Mucosa of rectum (tissue), 2 donors: ENCODE measurements around the gene CEP128.

Source experiments
- H3K27ac ChIP-seq, 2 donors: one replicate each; pipeline ENCODE4 v1.7.0; 2013; ENCODE audit warnings: inconsistent platforms in 2 of 2, low read depth in 2 of 2, low read length in 2 of 2
- H3K27me3 ChIP-seq, 2 donors: one replicate each; pipeline ENCODE4 v1.7.0; 2013; ENCODE audit warnings: low read length in 2 of 2; ENCODE audit not compliant: control insufficient read depth in 2 of 2, insufficient read depth in 2 of 2
- H3K36me3 ChIP-seq, 2 donors: one replicate each; pipeline ENCODE4 v1.7.0; 2013; ENCODE audit warnings: low read length in 2 of 2; ENCODE audit not compliant: control insufficient read depth in 2 of 2, insufficient read depth in 2 of 2
- H3K4me1 ChIP-seq, 2 donors: one replicate each; pipeline ENCODE4 v1.7.0; 2013; ENCODE audit warnings: low read length in 2 of 2, mild to moderate bottlenecking in 1 of 2; ENCODE audit not compliant: control insufficient read depth in 2 of 2, insufficient read depth in 2 of 2
- H3K4me3 ChIP-seq, 2 donors: one replicate each; pipeline ENCODE4 v1.7.0; 2013; ENCODE audit warnings: low read length in 2 of 2
- H3K9ac ChIP-seq, 2 donors: one replicate each; pipeline ENCODE4 v1.7.0; 2013; ENCODE audit warnings: low read length in 2 of 2, low read depth in 1 of 2, mild to moderate bottlenecking in 1 of 2
- H3K9me3 ChIP-seq, 2 donors: one replicate each; pipeline ENCODE4 v1.7.0; 2013; ENCODE audit warnings: low read length in 2 of 2; ENCODE audit not compliant: control insufficient read depth in 2 of 2
- donor health status: healthy.
- donor health status: Normal muscosa, but diverticular disease.

The CEP128 gene

DNA sequence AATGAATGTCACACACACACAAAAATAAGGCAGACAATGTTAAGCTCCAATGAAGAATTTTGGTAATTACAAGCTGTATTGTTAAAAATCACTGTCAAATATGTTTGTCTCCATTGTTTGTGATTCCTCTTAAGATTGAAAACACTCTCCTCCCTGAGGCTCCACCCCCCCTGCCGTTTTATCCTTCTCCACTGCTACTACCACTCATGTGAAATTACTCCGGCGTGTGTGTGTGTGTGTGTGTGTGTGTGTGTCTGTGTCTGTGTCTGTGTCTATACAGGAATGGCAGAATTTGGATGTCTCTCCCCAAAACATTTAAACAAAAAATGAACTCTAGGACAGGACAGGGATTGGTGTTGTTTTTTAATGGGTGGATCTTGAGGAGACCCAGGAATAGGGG lies 365.1 kb downstream of the CEP128 start:
- no peak overlapping the region for H3K4me3 ChIP-seq
- H3K27me3 ChIP-seq: no peaks in the 10 kb centered on the region
- no peaks in the 10 kb centered on the region for H3K9me3 ChIP-seq
- H3K4me1 ChIP-seq: no peaks in the 10 kb centered on the region
- no peak overlapping the region for H3K9ac ChIP-seq
- no peak overlapping the region for H3K27ac ChIP-seq
- no peaks in the 10 kb centered on the region for H3K36me3 ChIP-seq

DNA sequence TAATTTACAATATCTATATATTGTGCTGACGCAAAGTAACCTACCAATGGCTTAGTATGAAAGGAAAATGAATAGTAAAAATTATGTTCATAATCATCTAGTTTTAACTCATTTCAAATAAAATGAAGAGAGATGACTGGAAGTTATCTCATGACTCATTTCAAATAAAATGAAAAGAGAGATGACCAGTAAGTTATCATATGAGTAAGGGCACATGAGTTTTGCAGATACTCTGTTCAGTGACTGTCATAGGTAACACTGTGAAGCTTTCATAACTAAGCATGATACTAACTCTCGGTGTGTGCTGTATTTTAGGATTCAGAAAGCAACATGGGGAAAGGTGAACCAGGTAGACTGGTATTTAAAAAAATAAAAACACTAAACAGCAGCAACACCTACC lies 365.8 kb downstream of the CEP128 start:
- no peak overlapping the region for H3K9ac ChIP-seq
- H3K27me3 ChIP-seq: no peaks in the 10 kb centered on the region
- H3K36me3 ChIP-seq: no peaks in the 10 kb centered on the region
- H3K27ac ChIP-seq: no peak overlapping the region
- no peak overlapping the region for H3K4me3 ChIP-seq
- no peaks in the 10 kb centered on the region for H3K4me1 ChIP-seq
- no peaks in the 10 kb centered on the region for H3K9me3 ChIP-seq

DNA sequence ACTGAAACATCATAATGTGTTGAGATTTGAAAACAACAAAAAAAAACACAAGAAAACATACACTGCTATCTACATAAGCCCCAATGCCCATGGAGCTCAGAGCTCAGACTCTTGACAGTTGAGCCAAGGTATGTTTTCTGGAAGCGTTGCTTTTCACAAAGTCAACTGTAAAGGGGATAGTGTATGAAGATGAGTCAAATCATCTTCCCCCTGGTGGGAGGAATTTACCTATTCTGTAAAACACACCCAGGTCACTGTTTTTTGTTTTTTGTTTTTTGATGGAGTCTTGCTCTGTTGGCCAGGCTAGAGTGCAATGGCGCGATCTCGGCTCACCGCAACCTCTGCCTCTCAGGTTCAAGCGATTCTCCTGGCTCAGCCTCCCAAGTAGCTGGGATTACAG lies 368.9 kb downstream of the CEP128 start:
- Histone ChIP-seq H3K27me3 (no peaks in the 10 kb centered on the region), H3K27ac (no peak overlapping the region), H3K9ac (no peak overlapping the region), H3K4me1 (no peaks in the 10 kb centered on the region), H3K9me3 (no peaks in the 10 kb centered on the region), H3K4me3 (no peak overlapping the region), H3K36me3 (no peaks in the 10 kb centered on the region)

DNA sequence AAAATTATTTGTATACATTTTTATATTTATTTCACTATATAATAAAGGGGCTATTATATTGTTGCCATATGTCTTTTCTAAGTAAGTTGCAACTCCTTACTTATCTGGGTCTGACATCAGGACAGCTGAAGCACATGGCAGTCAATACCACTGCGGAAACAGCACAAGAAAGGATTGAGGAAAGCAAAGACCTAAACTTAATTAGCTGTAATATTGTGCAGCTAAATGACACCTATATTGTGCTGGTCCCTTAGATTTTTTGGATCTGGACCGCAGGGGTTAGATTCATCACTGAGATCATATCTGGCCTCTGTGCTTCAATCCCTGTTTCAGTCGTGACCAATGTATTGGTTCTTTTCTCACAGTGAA lies 370.6 kb downstream of the CEP128 start:
- Histone ChIP-seq H3K4me1 (no peaks in the 10 kb centered on the region), H3K27me3 (no peaks in the 10 kb centered on the region), H3K9ac (no peak overlapping the region), H3K36me3 (no peaks in the 10 kb centered on the region), H3K27ac (no peak overlapping the region), H3K9me3 (no peaks in the 10 kb centered on the region), H3K4me3 (no peak overlapping the region)

DNA sequence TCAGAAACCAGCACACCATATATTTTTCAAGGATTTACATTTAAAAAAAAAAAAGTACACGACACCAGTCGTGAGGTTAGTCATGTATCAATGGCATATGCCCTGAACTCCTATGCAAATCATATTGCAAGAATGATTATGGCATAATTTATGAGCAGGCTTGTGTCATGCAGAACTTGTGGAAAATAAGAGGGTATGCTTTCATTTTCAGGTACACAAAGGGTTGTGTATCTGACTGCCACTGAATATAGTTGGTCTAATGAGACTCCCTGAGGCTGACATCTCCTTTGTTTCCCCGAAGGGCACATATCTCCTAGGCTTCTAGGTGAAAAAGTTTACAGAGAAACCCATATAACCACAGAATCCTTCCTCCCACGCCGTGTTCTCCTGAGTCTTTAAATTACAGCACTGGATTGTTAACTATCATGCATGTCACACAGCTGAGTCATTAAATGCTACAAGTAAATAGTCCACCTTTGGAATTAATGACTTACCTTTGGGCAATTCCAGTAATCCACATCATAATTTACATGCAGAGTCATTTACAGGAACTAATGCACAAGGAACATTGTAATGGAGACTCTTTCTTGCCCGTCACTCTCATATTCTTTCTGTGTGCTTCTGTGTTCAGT lies 373.5 kb downstream of the CEP128 start:
- H3K4me3 ChIP-seq: no peak overlapping the region
- H3K27me3 ChIP-seq: no peaks in the 10 kb centered on the region
- H3K9ac ChIP-seq: no peak overlapping the region
- H3K4me1 ChIP-seq: no peaks in the 10 kb centered on the region
- no peaks in the 10 kb centered on the region for H3K9me3 ChIP-seq
- no peaks in the 10 kb centered on the region for H3K36me3 ChIP-seq
- H3K27ac ChIP-seq: no peak overlapping the region

DNA sequence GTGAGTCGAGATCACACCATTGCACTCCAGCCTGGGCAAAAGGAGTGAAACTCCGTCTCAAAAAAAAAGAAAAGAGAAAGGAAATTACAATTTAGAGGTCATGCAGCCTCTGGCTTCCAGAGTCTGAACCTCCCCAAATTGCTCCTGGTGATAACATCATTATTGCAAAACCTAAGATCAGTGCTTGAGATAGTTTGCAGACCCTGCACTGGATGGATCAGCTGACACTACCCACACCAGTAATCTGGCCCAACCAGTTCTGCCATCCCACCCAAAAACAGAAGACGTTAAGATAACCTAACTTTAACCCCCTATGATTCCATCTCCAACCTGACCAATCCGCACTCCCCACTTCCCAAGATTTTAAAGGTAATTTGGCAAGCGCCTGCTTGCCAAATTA lies 376.5 kb downstream of the CEP128 start:
- no peak overlapping the region for H3K9ac ChIP-seq
- H3K9me3 ChIP-seq: no peaks in the 10 kb centered on the region
- H3K27ac ChIP-seq: no peak overlapping the region
- H3K4me3 ChIP-seq: no peak overlapping the region
- H3K4me1 ChIP-seq: no peaks in the 10 kb centered on the region
- no peaks in the 10 kb centered on the region for H3K36me3 ChIP-seq
- no peaks in the 10 kb centered on the region for H3K27me3 ChIP-seq

DNA sequence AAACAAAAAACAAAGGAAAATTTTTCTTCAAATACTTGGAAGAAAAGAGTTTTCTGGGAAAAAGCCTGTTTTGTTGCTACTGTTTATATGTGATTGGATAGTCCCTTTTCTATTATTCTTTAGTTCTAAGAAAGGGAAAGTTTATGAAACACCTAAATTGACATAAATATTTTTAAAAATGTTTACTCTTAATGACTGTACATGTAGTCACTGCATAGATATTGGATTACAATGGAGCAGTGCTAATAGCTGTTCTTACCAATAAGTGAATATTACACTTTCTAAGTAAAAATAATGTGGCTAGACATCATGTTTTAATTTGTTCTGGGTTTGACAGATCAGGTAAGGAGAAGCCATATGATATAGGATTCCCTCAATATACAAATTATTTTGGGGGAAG lies 377.5 kb downstream of the CEP128 start:
- H3K27ac ChIP-seq: no peak overlapping the region
- no peaks in the 10 kb centered on the region for H3K36me3 ChIP-seq
- no peaks in the 10 kb centered on the region for H3K9me3 ChIP-seq
- H3K4me3 ChIP-seq: no peak overlapping the region
- no peak overlapping the region for H3K9ac ChIP-seq
- H3K4me1 ChIP-seq: no peaks in the 10 kb centered on the region
- no peaks in the 10 kb centered on the region for H3K27me3 ChIP-seq

DNA sequence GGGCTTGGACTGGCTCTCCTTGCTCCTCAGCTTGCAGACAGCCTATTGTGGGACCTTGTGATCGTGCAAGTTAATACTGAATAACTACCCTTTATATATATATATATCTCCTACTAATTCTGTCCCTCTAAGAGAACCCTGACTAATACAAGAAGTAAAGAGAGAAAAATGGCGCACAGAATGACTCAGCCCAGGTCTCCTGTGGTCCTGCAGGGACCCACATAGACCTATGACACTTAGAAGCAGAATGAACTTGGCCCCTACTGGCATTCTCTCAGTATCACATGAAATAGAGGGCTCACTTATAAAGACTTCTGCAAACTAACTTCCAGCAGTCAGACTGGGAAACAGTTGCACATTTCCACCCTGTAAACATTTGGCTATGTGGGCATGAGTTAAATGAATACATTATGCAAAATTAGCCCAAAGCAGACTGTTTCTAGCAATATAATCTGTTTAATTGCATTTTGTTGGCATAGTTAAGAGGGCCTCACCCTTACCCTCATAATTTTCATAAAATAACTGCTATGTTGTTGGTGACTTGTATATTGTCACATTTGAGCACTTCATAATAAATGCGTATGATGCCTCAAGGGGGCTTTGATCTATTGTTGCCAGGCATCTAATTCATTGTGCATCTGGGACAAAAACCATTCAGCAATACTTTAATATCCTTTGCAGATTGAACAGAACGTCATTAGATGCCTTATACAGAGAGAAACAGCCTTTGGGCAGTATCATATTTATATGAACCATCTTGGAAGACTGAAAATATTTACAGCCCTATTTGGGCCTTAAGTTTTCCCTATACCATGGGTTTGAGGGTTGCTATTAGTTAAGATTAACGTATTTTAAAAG lies 380.5 kb downstream of the CEP128 start:
- no peaks in the 10 kb centered on the region for H3K27me3 ChIP-seq
- no peaks in the 10 kb centered on the region for H3K36me3 ChIP-seq
- no peaks in the 10 kb centered on the region for H3K4me1 ChIP-seq
- H3K4me3 ChIP-seq: no peak overlapping the region
- H3K9me3 ChIP-seq: no peaks in the 10 kb centered on the region
- no peak overlapping the region for H3K27ac ChIP-seq
- no peak overlapping the region for H3K9ac ChIP-seq

DNA sequence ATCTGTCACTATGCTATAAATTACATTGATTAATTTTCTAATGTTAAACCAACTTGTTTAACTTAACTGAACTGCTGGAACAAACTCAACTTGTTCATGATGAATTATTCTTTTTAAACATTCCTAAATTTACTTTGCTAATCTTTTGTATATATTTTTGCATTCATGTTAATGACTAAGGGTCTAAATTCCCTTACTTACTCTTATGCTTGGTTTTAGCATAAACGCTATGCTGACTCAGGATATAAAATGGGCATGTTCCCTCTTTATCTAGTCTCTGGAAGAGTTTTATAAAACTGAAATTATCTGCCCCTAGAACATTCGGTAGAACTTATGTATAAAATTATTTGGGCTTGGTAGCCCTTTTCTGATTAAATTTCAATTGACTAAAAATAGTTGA lies 387.4 kb downstream of the CEP128 start:
- no peak overlapping the region for H3K27ac ChIP-seq
- no peaks in the 10 kb centered on the region for H3K9me3 ChIP-seq
- no peak overlapping the region for H3K9ac ChIP-seq
- no peaks in the 10 kb centered on the region for H3K4me1 ChIP-seq
- no peaks in the 10 kb centered on the region for H3K36me3 ChIP-seq
- H3K27me3 ChIP-seq: no peaks in the 10 kb centered on the region
- H3K4me3 ChIP-seq: no peak overlapping the region

DNA sequence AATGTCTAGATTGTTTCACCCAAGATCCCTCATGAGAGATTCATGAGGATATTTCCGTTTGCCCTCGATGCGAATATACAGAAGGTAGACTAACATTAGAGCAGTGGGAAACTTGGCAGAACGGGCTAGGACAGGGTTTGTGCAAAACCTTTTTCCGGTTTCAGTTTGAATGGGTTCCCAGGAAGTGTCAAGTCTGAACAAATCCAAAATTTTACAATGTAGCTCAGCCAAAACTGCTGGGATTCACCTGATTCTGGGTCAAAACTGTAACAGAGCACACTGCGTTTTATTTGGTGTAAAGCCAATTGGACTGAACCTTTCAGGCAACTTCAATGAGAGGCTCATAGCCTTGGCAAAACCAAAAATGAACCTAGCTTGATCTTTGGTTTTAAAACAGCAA lies 392.4 kb downstream of the CEP128 start:
- H3K27me3 ChIP-seq: no peaks in the 10 kb centered on the region

More for the DNA sequence above, 392.4 kb downstream of the CEP128 start:
- no peaks in the 10 kb centered on the region for H3K36me3 ChIP-seq
- no peak overlapping the region for H3K27ac ChIP-seq
- H3K9ac ChIP-seq: no peak overlapping the region
- no peak overlapping the region for H3K4me3 ChIP-seq
- H3K4me1 ChIP-seq: no peaks in the 10 kb centered on the region
- no peaks in the 10 kb centered on the region for H3K9me3 ChIP-seq
